NCI-H345 treated with DMSO at 0.1 percent for 48 hours (cell line): Measurements from ENCODE around the gene CCR2.
A peak's percentile ranks its signal among the peaks of the same experiment; 100 is the strongest.

ENCODE experiments used
- DNase-seq: peaks from one replicate; lab custom pipeline; 2025; ENCODE audit not compliant: unreplicated experiment; lab: John Stamatoyannopoulos, UW

CCR2 gene

DNA sequence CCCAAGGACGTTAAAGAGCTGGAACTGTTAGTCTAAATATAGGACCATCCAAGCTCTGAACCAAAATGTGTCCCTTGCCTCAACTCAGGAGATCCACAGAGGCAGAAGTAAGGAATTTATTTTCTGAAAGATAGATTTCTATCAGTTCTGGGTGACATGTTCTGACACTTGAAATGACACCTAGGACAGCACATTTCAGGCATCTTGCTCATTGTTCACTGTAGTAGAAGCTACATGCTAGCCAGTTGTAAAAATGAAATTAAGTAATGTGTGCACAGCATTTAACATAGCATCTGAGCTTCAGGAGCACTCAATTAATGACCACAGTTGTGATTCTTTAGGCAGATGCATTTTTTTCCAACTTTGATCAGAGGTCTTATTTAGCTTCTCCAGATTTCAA, 567 bp downstream of the CCR2 start:
- no peak for DNase-seq

DNA sequence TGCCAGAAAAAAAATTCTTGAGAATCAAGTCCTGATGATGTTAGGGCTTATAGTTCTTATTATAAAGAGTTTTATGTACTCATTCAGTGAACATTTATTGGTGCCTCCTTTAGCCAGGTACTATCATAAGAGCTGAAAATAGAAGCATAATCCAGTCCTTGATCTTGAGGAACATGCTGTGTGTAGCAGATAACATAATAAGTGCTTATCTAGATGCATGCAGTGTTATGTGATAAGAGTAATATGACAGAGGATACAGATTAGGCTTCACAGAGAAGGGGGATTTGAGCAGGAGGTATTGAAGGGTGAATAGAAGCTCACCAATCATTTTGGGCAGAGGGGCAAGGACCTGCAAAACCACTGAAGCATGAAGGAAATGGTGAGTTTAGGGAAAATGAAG, 1.1 kb downstream of the CCR2 start:
- DNase-seq: no peak

DNA sequence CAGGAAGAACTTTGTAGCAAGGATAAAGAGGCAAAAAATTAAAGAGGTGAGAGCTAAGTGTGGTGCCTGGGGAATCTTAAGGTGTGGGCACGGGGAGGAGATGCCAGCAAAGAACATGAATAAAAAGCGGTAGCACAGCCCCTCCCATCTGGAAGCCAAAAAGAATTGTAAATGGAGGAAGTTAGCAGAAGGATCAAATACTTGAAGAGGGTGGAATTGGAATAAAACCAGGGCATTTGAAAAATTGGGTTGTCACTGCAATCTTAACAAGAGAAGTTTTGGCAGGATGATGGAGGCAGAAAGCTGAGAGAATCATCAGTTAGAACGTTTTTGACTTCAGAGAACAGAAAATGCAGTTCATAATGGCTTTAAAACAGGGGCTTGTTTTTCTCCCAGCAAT, 2.4 kb downstream of the CCR2 start:
- no peak for DNase-seq

DNA sequence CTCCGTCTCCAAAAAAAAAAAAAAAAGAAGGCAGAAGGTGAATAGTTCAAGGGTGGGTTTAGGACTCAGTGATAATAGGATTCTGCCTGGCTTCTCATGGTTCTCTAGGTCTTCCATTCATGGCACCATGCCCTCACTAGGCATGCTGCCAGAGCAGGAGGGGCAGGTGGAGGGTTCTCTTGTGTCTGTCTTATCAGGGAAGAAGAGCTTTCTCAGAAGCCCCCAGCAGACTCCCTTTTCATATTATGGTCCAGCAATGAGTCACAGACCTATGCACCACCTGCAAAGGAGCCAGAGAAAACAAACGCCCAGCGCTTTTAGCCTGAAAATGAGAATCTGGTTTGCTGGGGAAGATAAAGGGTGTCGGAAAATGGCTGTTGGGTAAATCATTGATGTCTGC, 3.0 kb downstream of the CCR2 start:
- DNase-seq: no peak

DNA sequence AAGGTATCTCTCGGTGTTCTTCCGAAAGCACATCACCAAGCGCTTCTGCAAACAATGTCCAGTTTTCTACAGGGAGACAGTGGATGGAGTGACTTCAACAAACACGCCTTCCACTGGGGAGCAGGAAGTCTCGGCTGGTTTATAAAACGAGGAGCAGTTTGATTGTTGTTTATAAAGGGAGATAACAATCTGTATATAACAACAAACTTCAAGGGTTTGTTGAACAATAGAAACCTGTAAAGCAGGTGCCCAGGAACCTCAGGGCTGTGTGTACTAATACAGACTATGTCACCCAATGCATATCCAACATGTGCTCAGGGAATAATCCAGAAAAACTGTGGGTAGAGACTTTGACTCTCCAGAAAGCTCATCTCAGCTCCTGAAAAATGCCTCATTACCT, 4.6 kb downstream of the CCR2 start:
- no peak for DNase-seq

DNA sequence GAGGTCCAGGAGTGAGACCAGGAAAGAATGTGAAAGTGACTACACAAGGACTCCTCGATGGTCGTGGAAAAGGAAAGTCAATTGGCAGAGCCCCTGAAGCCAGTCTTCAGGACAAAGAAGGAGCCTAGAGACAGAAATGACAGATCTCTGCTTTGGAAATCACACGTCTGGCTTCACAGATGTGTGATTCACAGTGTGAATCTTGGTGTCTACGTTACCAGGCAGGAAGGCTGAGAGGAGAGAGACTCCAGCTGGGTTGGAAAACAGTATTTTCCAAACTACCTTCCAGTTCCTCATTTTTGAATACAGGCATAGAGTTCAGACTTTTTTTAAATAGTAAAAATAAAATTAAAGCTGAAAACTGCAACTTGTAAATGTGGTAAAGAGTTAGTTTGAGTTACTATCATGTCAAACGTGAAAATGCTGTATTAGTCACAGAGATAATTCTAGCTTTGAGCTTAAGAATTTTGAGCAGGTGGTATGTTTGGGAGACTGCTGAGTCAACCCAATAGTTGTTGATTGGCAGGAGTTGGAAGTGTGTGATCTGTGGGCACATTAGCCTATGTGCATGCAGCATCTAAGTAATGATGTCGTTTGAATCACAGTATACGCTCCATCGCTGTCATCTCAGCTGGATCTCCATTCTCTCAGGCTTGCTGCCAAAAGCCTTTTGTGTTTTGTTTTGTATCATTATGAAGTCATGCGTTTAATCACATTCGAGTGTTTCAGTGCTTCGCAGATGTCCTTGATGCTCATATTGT, 6.0 kb downstream of the CCR2 start:
- DNase-seq: peak; percentile 95

DNA sequence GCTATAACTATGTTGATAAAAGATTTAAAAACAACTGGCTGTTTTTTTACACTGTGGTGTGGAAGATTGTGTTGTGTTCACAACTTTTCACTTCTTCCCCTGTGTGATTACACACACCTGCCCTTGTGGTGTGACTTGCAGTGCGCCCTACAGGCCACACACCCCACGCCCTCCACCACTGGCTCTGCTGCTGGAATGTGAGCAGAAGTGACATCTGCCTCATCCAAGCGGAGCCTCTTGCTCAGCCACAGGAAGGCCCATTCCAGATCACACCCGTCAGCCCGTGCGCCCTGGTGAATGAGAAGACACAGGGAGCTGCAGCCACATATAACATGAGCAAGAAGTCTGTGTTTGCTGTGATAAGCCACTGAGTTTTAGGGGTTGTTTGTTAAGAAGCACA, 7.0 kb downstream of the CCR2 start:
- no peak for DNase-seq

DNA sequence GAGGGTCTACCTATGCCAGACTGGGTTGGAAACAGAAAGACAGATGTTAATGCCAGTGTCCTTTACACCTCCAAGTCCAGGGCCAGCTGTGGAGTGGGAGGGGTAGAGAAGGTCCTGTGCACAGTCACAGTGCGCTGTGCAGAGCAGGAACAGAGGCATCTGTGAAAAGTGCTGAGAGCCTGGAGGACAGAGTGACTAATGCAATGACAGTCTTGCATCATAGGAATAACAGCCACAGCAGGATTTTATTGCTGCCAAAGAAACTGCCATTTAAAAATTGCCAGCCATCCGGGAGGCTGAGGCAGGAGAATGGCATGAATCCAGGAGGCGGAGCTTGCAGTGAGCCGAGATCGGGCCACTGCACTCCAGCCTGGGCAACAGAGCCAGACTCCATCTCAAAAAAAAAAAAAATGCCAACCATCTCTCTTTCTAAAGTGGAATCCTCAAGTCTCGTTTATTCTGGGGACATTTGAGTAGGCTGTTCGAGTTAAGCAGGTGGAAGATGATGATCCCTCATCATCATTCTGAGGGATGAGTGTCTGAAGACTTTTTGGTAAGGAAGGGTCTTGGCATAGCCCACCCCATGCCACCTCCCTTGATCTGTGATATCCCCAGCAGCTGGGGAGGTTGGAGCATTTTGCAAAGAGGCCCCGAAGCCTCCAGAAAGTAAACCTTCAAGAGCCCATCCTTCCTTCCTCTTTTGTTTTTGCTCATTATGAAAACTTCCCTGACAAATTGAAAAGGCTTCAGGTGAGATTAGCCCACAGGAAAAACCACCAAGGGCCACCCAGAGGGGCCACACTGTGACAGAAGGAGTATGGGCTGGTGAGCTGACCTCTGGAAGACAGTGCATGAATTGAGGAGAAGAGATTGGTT, 7.7 kb downstream of the CCR2 start:
- DNase-seq: no peak

DNA sequence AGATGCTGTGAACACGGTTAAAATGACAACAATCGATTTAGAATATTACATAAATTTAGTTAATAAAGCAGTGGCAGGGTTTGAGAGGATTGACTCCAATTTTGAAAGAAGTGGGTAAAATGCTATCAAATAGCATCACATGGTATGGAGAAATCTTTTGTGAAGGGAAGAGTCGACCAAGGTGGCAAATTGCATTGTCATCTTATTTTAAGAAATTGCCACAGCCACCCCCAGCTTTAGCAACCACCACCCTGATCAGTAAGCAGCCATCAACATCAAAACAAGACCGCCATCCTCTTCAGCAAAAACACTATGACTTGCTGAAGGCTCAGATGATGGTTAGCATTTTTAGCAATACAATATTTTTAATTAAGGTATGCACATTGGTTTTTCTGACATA, 11.1 kb downstream of the CCR2 start:
- no peak for DNase-seq

DNA sequence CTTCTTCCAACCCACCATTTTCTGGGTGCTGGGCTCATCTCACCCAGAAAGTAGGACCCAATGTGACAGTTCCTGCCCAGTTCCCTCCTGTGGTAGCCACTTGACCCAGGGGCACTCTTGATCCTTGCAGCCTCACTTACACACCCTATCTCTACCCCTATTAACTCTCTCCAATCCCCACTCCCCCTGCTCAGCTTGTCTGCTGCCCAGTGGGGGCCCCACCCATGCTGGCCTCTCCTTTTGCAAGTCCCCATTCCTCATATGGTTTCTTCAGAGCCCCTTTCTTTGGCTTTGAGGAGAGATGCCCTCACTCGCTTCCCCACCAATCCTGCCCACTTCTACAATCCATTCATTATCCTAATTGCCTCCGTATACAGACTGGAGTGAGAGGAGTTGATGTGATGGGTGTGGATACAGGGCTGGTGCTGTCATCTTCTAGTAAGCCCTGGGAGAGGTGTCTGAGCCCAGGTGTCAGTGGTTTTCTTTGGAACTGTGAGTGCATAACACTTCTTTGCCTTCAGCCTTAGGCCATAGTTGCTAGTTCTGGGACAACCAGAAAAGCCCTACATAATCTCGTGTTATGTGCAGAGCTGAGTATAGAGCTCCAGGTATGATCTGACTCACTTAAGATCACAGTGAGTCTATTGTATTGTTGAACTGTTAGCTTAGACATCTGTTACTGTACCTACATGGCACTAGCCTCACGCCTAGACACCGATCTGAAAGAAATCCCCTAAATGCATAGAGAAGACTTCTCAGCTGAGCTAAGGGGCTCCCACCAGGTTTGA, 12.0 kb downstream of the CCR2 start:
- DNase-seq: no peak

DNA sequence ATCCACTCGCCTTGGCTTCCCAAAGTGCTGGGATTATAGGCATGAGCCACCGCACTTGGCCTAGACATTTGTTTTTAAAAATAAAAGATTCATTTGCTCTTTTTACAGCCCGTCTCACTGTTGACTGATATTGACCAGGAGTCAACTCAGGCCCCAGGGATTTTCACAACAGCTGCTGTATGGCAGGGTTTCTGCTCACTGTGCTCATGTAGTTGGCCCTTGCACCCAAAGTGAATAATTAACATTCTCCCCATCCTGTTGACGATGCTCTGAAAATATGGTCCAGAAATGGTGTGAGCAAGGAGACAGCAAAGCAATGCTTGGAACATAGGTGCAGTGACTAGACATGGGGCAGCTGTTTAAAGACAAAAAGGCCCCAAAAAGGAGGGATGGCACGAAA, 13.9 kb downstream of the CCR2 start:
- no peak for DNase-seq

DNA sequence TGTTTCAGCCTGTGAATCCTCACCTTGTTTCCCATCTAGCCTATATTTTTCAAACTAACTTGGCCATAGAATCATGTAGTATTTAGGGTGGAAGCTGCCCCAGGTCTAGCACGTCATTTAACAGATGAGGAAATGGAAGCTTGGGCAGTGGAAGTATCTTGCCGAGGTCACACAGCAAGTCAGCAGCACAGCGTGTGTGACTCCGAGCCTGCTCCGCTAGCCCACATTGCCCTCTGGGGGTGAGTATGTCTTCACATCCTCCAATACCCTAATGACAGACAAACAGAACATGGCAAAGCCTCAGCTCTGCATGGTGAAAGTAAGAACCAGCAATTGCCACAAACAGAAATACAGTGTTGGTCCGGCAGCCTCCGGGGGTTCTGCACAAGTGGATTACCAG, 14.7 kb downstream of the CCR2 start:
- DNase-seq: no peak

DNA sequence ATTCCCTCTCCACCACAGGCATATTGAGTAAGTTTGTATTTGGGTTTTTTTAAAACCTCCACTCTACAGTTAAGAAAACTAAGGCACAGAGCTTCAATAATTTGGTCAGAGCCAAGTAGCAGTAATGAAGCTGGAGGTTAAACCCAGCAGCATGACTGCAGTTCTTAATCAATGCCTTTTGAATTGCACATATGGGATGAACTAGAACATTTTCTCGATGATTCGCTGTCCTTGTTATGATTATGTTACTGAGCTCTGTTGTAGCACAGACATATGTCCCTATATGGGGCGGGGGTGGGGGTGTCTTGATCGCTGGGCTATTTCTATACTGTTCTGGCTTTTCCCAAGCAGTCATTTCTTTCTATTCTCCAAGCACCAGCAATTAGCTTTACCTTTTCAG, 15.2 kb downstream of the CCR2 start:
- DNase-seq: no peak

DNA sequence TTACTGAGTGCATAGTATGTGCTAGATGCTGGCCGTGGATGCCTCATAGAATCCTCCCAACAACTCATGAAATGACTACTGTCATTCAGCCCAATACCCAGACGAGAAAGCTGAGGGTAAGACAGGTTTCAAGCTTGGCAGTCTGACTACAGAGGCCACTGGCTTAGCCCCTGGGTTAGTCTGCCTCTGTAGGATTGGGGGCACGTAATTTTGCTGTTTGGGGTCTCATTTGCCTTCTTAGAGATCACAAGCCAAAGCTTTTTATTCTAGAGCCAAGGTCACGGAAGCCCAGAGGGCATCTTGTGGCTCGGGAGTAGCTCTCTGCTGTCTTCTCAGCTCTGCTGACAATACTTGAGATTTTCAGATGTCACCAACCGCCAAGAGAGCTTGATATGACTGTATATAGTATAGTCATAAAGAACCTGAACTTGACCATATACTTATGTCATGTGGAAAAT, 15.8 kb downstream of the CCR2 start:
- DNase-seq: no peak

DNA sequence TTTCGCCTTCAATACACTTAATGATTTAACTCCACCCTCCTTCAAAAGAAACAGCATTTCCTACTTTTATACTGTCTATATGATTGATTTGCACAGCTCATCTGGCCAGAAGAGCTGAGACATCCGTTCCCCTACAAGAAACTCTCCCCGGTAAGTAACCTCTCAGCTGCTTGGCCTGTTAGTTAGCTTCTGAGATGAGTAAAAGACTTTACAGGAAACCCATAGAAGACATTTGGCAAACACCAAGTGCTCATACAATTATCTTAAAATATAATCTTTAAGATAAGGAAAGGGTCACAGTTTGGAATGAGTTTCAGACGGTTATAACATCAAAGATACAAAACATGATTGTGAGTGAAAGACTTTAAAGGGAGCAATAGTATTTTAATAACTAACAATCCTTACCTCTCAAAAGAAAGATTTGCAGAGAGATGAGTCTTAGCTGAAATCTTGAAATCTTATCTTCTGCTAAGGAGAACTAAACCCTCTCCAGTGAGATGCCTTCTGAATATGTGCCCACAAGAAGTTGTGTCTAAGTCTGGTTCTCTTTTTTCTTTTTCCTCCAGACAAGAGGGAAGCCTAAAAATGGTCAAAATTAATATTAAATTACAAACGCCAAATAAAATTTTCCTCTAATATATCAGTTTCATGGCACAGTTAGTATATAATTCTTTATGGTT, 17.1 kb downstream of the CCR2 start, which contains the start of gene CCR5:
CCR5 (plus strand) TSS at position 108 of the 680 bp plus-strand sequence. CDS start 1,957 bp downstream, outside the sequence.
- DNase-seq: no peak

DNA sequence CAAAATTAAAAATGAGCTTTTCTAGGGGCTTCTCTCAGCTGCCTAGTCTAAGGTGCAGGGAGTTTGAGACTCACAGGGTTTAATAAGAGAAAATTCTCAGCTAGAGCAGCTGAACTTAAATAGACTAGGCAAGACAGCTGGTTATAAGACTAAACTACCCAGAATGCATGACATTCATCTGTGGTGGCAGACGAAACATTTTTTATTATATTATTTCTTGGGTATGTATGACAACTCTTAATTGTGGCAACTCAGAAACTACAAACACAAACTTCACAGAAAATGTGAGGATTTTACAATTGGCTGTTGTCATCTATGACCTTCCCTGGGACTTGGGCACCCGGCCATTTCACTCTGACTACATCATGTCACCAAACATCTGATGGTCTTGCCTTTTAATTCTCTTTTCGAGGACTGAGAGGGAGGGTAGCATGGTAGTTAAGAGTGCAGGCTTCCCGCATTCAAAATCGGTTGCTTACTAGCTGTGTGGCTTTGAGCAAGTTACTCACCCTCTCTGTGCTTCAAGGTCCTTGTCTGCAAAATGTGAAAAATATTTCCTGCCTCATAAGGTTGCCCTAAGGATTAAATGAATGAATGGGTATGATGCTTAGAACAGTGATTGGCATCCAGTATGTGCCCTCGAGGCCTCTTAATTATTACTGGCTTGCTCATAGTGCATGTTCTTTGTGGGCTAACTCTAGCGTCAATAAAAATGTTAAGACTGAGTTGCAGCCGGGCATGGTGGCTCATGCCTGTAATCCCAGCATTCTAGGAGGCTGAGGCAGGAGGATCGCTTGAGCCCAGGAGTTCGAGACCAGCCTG, 17.8 kb downstream of the CCR2 start:
- no peak for DNase-seq

DNA sequence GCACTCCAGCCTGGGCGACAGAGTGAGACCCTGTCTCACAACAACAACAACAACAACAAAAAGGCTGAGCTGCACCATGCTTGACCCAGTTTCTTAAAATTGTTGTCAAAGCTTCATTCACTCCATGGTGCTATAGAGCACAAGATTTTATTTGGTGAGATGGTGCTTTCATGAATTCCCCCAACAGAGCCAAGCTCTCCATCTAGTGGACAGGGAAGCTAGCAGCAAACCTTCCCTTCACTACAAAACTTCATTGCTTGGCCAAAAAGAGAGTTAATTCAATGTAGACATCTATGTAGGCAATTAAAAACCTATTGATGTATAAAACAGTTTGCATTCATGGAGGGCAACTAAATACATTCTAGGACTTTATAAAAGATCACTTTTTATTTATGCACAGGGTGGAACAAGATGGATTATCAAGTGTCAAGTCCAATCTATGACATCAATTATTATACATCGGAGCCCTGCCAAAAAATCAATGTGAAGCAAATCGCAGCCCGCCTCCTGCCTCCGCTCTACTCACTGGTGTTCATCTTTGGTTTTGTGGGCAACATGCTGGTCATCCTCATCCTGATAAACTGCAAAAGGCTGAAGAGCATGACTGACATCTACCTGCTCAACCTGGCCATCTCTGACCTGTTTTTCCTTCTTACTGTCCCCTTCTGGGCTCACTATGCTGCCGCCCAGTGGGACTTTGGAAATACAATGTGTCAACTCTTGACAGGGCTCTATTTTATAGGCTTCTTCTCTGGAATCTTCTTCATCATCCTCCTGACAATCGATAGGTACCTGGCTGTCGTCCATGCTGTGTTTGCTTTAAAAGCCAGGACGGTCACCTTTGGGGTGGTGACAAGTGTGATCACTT, 18.8 kb downstream of the CCR2 start:
- no peak for DNase-seq

DNA sequence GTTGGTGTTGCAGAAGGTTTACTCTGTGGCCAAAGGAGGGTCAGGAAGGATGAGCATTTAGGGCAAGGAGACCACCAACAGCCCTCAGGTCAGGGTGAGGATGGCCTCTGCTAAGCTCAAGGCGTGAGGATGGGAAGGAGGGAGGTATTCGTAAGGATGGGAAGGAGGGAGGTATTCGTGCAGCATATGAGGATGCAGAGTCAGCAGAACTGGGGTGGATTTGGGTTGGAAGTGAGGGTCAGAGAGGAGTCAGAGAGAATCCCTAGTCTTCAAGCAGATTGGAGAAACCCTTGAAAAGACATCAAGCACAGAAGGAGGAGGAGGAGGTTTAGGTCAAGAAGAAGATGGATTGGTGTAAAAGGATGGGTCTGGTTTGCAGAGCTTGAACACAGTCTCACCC, 20.8 kb downstream of the CCR2 start:
- no peak for DNase-seq

DNA sequence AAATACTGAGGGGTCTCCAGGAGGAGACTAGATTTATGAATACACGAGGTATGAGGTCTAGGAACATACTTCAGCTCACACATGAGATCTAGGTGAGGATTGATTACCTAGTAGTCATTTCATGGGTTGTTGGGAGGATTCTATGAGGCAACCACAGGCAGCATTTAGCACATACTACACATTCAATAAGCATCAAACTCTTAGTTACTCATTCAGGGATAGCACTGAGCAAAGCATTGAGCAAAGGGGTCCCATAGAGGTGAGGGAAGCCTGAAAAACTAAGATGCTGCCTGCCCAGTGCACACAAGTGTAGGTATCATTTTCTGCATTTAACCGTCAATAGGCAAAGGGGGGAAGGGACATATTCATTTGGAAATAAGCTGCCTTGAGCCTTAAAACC, 21.3 kb downstream of the CCR2 start:
- DNase-seq: no peak
